GM23248 (cell line): Measurements from ENCODE around the gene HIF1A.

Experiments used
- EZH2 ChIP-seq: fragments of 200-600 bp; sonication (generic); IDR thresholded peaks from 2 replicates; pipeline ENCODE4 v1.6.1; 2018; ENCODE audit warnings: antibody characterized with exemption, mild to moderate bottlenecking; ENCODE audit not compliant: insufficient read depth, poor library complexity, severe bottlenecking
- EZH2phosphoT487 ChIP-seq: fragments of 200-600 bp; sonication (generic); IDR thresholded peaks from 2 replicates; pipeline ENCODE4 v1.6.1; 2018; ENCODE audit warnings: antibody characterized with exemption, moderate library complexity, mild to moderate bottlenecking, low read depth; ENCODE audit not compliant: insufficient read depth

DNA sequence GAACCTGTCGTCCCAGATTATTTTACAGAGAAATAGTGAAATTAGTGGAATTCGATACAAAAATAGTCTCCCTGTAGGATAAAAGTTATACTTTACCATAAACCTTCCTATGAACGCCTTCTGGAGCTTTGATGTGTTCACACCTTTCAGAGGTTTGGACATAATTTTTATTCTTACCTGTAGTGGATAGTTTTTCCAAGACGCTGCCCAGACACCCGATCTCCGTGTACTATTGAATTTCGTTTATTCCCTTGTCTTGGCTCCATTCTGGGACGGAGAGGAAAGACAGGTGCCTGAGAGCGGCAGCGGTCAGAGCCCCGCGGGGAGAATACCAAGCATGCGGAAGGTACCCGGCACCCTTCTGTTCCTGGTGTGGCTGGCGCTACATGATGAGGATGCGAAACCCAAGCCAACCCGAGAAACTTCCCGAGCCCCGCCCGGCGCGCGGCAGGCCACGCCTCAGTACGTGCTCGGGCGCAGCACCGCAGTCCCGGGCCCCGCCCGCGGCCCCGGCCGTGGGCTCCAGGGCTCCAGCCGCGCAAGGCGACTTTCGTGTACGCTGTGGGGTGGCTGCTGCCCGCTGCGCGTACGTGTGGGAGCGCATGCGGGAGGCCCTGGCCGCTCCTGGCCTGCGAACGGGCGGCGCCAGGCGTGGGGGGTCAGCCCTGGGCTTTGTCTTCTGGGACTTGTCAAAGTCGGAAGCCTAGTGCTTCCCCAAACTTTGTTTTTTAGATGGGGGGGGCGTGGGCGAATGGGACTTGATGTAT is 55.6 kb downstream of the HIF1A start:
- TF ChIP-seq EZH2 = no peak
- no peak for TF ChIP-seq EZH2phosphoT487
